A673 (cell line): ENCODE results near the gene TSC22D2. TPM values are rescaled to one million over a fixed set of nuclear protein-coding genes. Genes with fewer than 3 reads are reported as not detected.

Experiments used
- BruUV-seq: library from RNA; stranded (reverse); fragments of 400-500 nt; replicated peaks from 2 replicates; lab custom pipeline; 2021; lab: Mats Ljungman, UMichigan
- CTCF ChIA-PET: fragments of 300-600 bp; sonication (Branson Sonifier 250); formaldehyde crosslinking; loops from one replicate; lab custom pipeline; 2022; ENCODE audit warnings: antibody characterized with exemption; lab: Charles Lee
- POLR2A ChIA-PET: fragments of 300-600 bp; sonication (Branson Sonifier 250); formaldehyde crosslinking; loops from one replicate; lab custom pipeline; 2022; ENCODE audit warnings: antibody characterized with exemption; ENCODE audit not compliant: low non-redundant PET; lab: Charles Lee
- DNase-seq: peaks from one replicate; pipeline ENCODE4 v3.0.0-alpha.2; 2015; ENCODE audit warnings: low spot score
- H3K27ac ChIP-seq: fragments of 200-600 bp; sonication (generic); 2 replicates; pipeline ENCODE4 v1.5.1; 2016; ENCODE audit warnings: mixed run types, low read depth, mild to moderate bottlenecking, mixed read lengths, antibody characterized with exemption, low read length; ENCODE audit not compliant: poor library complexity, severe bottlenecking
- H3K27me3 ChIP-seq: fragments of 200-600 bp; sonication (generic); replicated peaks from 2 replicates; pipeline ENCODE4 v1.6.1; 2017; ENCODE audit warnings: mixed run types, low read depth, mild to moderate bottlenecking, mixed read lengths, antibody characterized with exemption, low read length; ENCODE audit not compliant: insufficient read depth, poor library complexity
- H3K36me3 ChIP-seq: fragments of 200-600 bp; sonication (generic); 2 replicates; pipeline ENCODE4 v1.6.1; 2016; ENCODE audit warnings: mixed run types, mild to moderate bottlenecking, mixed read lengths, antibody characterized with exemption, low read length; ENCODE audit not compliant: insufficient read depth, poor library complexity, severe bottlenecking
- H3K4me1 ChIP-seq: fragments of 200-600 bp; sonication (generic); 2 replicates; pipeline ENCODE4 v1.6.1; 2017; ENCODE audit warnings: mixed run types, mild to moderate bottlenecking, mixed read lengths, antibody characterized with exemption, low read length; ENCODE audit not compliant: insufficient read depth, poor library complexity, severe bottlenecking
- H3K4me3 ChIP-seq: fragments of 200-600 bp; sonication (generic); 2 replicates; pipeline ENCODE4 v1.5.1; 2016; ENCODE audit warnings: low read depth, mixed run types, mild to moderate bottlenecking, mixed read lengths, low read length; ENCODE audit not compliant: poor library complexity, severe bottlenecking
- H3K9me3 ChIP-seq: fragments of 200-600 bp; sonication (generic); 2 replicates; pipeline ENCODE4 v1.6.1; 2016; ENCODE audit warnings: mixed run types, low read depth, mild to moderate bottlenecking, mixed read lengths, antibody characterized with exemption, low read length; ENCODE audit not compliant: poor library complexity, severe bottlenecking
- CTCF ChIP-seq: fragments of 300-800, 200-600 bp; sonication (generic); conservative IDR thresholded peaks from 2 replicates; pipeline ENCODE4 v1.5.1; 2017; ENCODE audit warnings: low read depth, mild to moderate bottlenecking, antibody characterized with exemption, low read length, moderate library complexity, mixed read lengths
- EZH2 ChIP-seq: fragments of 200-600 bp; sonication (generic); IDR thresholded peaks from 2 replicates; pipeline ENCODE4 v1.6.1; 2017; ENCODE audit warnings: borderline replicate concordance, low read depth, mild to moderate bottlenecking, mixed read lengths, antibody characterized with exemption, low read length; ENCODE audit not compliant: poor library complexity, severe bottlenecking
- intact Hi-C: fragments of 100-400 bp; cut with micrococcal nuclease; formaldehyde crosslinking; loops from one replicate; pipeline ENCODE4 v1.10.0; 2022; ENCODE audit not compliant: unreplicated experiment
- total RNA-seq: library from RNA; stranded (reverse); gene quantifications from 2 replicates; pipeline ENCODE4 v1.2.3, GENCODE V29; 2021

Gene TSC22D2
- total RNA-seq, 1 experiment from 2014 or later: 28.9 TPM

DNA sequence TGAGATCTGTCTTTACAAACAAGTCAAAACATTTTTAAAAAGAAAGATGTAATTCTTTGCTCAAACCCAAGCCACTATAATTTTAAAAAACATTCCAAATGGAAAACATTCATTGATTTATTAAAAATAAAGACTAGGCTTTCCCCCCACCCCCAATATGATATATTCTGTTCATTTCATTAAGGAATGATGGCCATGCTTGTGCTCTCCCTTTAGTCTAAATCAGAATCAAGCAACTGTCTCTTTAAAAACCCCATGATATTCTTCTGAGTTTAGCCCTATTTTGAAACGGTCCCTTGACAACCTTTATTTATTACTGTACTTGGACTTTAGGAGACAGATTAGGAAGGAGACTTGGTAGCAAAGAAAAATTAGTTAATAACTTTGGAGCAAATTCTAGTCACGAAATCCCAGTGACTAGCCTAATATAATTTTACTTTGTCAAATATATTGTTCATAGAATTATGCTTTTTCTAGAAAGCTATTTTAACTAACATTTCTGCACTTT, 38.4 kb downstream of the TSC22D2 start:
- intact Hi-C loops: no loop called here

DNA sequence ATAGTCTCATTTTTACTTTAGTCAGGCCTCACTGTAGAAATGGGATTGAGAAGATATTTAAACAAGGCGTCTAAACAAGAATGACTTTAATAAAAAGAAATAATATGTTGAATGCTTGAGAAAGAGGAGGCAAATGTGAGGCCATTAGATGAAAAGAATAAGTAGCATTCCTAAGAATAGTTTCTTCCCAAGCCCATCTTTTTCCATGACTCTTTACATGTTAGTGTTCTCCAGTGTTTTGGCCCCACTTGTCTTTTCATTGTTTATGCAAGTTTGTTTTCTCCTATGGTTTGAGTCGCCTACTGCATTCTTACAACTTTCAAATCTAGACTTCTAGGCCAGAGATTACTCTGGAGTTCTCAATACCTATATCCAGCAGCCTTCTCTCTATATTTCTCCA, 39.0 kb downstream of the TSC22D2 start:
- peak overlapping the region; percentile 22 for H3K27ac ChIP-seq
- no peaks in the 10 kb centered on the region for H3K36me3 ChIP-seq
- ChIA-PET POLR2A (no interaction called here), CTCF (no interaction called here)
- H3K27me3 ChIP-seq: no peaks in the 10 kb centered on the region
- BruUV-seq: no TSS peak
- H3K4me3 ChIP-seq: no peak overlapping the region
- intact Hi-C loops: no loop called here
- no peak for TF ChIP-seq EZH2
- no peak for TF ChIP-seq CTCF
- no peak for DNase-seq
- peaks cover 36% of the 10 kb centered on the region for H3K4me1 ChIP-seq
- H3K9me3 ChIP-seq: no peaks in the 10 kb centered on the region

More for the DNA sequence above, 38.4 kb downstream of the TSC22D2 start:
- Histone ChIP-seq H3K4me1 (peaks cover 33% of the 10 kb centered on the region), H3K9me3 (no peaks in the 10 kb centered on the region), H3K27me3 (no peaks in the 10 kb centered on the region), H3K36me3 (no peaks in the 10 kb centered on the region), H3K4me3 (no peak overlapping the region), H3K27ac (no peak overlapping the region)
- ChIA-PET POLR2A (no interaction called here), CTCF (no interaction called here)
- no peak for DNase-seq
- TF ChIP-seq EZH2: no peak
- BruUV-seq: no TSS peak

GRCh38 chr3:150447631-150448465, 39.8 kb downstream of the TSC22D2 start:
- Histone ChIP-seq H3K4me1 (peaks cover 36% of the 10 kb centered on the region), H3K9me3 (no peaks in the 10 kb centered on the region), H3K27ac (peak overlapping the region; percentile 22), H3K4me3 (no peak overlapping the region), H3K36me3 (no peaks in the 10 kb centered on the region), H3K27me3 (no peaks in the 10 kb centered on the region)
- no TSS peak for BruUV-seq
- ChIA-PET CTCF (no interaction called here), POLR2A (interaction anchor here (0.6 kb wide), 1 partner anchor 23 kb away, joined by 5 read pairs; no protein-coding TSS in a partner anchor)
- no peak for DNase-seq
- no peak for TF ChIP-seq EZH2
- no peak for TF ChIP-seq CTCF
- intact Hi-C loops: no loop called here
